Esophagus muscularis mucosa (tissue), 4 donors: ENCODE data around the gene C11orf16.

ENCODE experiments used
- CTCF ChIP-seq, 3 experiments: fragments of 200-600 bp in 2 of 3; fragments of 450-650 bp in 1 of 3; sonication (generic) in 2 of 3; IDR thresholded peaks; one replicate each; pipeline ENCODE4 v1.5.1; 2017 to 2019; ENCODE audit warnings: antibody characterized with exemption in 3 of 3, mild to moderate bottlenecking in 2 of 3, moderate library complexity in 1 of 3
- EP300 ChIP-seq: sonication (generic); formaldehyde crosslinking; IDR thresholded peaks from one replicate; pipeline ENCODE4 v1.6.1; 2017; ENCODE audit warnings: antibody characterized with exemption
- POLR2A ChIP-seq: fragments of 450-650 bp; IDR thresholded peaks from one replicate; pipeline ENCODE4 v1.6.1; 2017; ENCODE audit warnings: antibody characterized with exemption, moderate library complexity, mild to moderate bottlenecking, low read depth
- POLR2AphosphoS5 ChIP-seq, 2 donors: sonication (generic); formaldehyde crosslinking; IDR thresholded peaks; one replicate each; pipeline ENCODE4 v1.6.1; 2017; ENCODE audit warnings: antibody characterized with exemption in 2 of 2

GRCh38 chr11:8933931-8934330 is 1.2 kb upstream of the C11orf16 start:
- TF ChIP-seq CTCF (IDR thresholded peaks at IDR 0.05) (no peak), POLR2AphosphoS5 (IDR thresholded peaks at IDR 0.05) (no peak), EP300 (no peak), POLR2A (no peak)
